GM18508 (cell line): ENCODE results near the gene ENGASE.

Experiments used
- ATAC-seq: cut with Tn5 transposase; IDR thresholded peaks from one replicate; pipeline ENCODE4 v1.9.1; 2021; ENCODE audit warnings: moderate number of reproducible peaks; ENCODE audit not compliant: insufficient read depth, unreplicated experiment

ENGASE gene

GRCh38 chr17:79131701-79132100 is 57.1 kb downstream of the ENGASE start:
- no peak for ATAC-seq

GRCh38 chr17:79132271-79133064 is 57.8 kb downstream of the ENGASE start:
- ATAC-seq, result no peak

GRCh38 chr17:79133214-79133613 is 58.6 kb downstream of the ENGASE start:
- no peak for ATAC-seq

GRCh38 chr17:79133985-79134384 is 59.4 kb downstream of the ENGASE start:
- no peak for ATAC-seq

- ATAC-seq, result no peak
These were observed 60.4 kb downstream of the ENGASE start for GRCh38 chr17:79135011-79135410.

- no peak for ATAC-seq
These were observed 61.2 kb downstream of the ENGASE start for GRCh38 chr17:79135628-79136405.
